Colonic mucosa (tissue), 4 donors: ENCODE measurements around the gene SPAG6. TPM values are rescaled to one million over a fixed set of nuclear protein-coding genes. Genes with fewer than 3 reads are reported as not detected.

Source experiments
- DNase-seq: peaks from one replicate; pipeline ENCODE4 v3.0.0-alpha.2; 2020
- H3K27ac ChIP-seq: fragments of 200-600 bp; one replicate; pipeline ENCODE4 v1.8.0; 2021
- H3K27me3 ChIP-seq: fragments of 200-600 bp; one replicate; pipeline ENCODE4 v1.8.0; 2021
- H3K36me3 ChIP-seq: fragments of 200-600 bp; one replicate; pipeline ENCODE4 v1.8.0; 2021
- H3K4me1 ChIP-seq: fragments of 200-600 bp; one replicate; pipeline ENCODE4 v1.8.0; 2021; ENCODE audit warnings: mild to moderate bottlenecking
- H3K4me3 ChIP-seq: fragments of 200-600 bp; one replicate; pipeline ENCODE4 v1.8.0; 2021
- H3K9ac ChIP-seq, 2 donors: one replicate each; pipeline ENCODE4 v1.7.0; 2013; ENCODE audit warnings: control low read depth in 2 of 2, low read depth in 2 of 2, low read length in 2 of 2
- H3K9me3 ChIP-seq: fragments of 200-600 bp; one replicate; pipeline ENCODE4 v1.8.0; 2021
- CTCF ChIP-seq: fragments of 200-600 bp; IDR thresholded peaks from one replicate; pipeline ENCODE4 v1.8.0; 2022; ENCODE audit warnings: antibody characterized with exemption, mild to moderate bottlenecking
- intact Hi-C: fragments of 100-400 bp; cut with DNase I; formaldehyde crosslinking; loops from one replicate; pipeline ENCODE4 v1.14.1; 2022
- total RNA-seq, 2 donors: library from RNA; stranded (reverse); fragmentation: NEBNext Ultra II Directional in 1 of 2; extraction: Animal tissue kit (Norgen Biotek cat#: 25700) in 1 of 2; gene quantifications; one replicate each; pipeline ENCODE4 v1.2.1, GENCODE V29; 2021
- donor health status: healthy.
- donor health status: DM: no; HTN: no; CAD: no.
- donor health status: DM: no; HTN: no; CAD: no.

The SPAG6 gene
- total RNA-seq, 2 donors from 2014 or later: not detected

- H3K9ac ChIP-seq: no peak overlapping the region
- no peak overlapping the region for H3K4me3 ChIP-seq
- no peak overlapping the region for H3K27ac ChIP-seq
- no peaks in the 10 kb centered on the region for H3K36me3 ChIP-seq
- no peak for DNase-seq
- H3K27me3 ChIP-seq: no peaks in the 10 kb centered on the region
- H3K9me3 ChIP-seq: no peaks in the 10 kb centered on the region
- intact Hi-C loops: no loop called here
- H3K4me1 ChIP-seq: peaks cover 5% of the 10 kb centered on the region
- no peak for TF ChIP-seq CTCF
These were observed 97.2 kb downstream of the SPAG6 start for GRCh38 chr10:22442468-22442867.

GRCh38 chr10:22443175-22443901, 98.0 kb downstream of the SPAG6 start:
- Histone ChIP-seq H3K9me3 (no peaks in the 10 kb centered on the region), H3K4me3 (no peak overlapping the region), H3K9ac (no peak overlapping the region), H3K4me1 (peaks cover 3% of the 10 kb centered on the region), H3K36me3 (no peaks in the 10 kb centered on the region), H3K27ac (no peak overlapping the region), H3K27me3 (no peaks in the 10 kb centered on the region)
- TF ChIP-seq CTCF: no peak
- DNase-seq: no peak
- intact Hi-C loops: no loop called here

- H3K4me3 ChIP-seq: no peak overlapping the region
- no peaks in the 10 kb centered on the region for H3K36me3 ChIP-seq
- H3K27me3 ChIP-seq: no peaks in the 10 kb centered on the region
- TF ChIP-seq CTCF: no peak
- no peaks in the 10 kb centered on the region for H3K9me3 ChIP-seq
- H3K4me1 ChIP-seq: no peaks in the 10 kb centered on the region
- no peak overlapping the region for H3K27ac ChIP-seq
- intact Hi-C loops: no loop called here
- no peak overlapping the region for H3K9ac ChIP-seq
- DNase-seq: no peak
These were observed 99.0 kb downstream of the SPAG6 start for GRCh38 chr10:22444219-22444788.

- no peaks in the 10 kb centered on the region for H3K36me3 ChIP-seq
- H3K27me3 ChIP-seq: no peaks in the 10 kb centered on the region
- H3K4me3 ChIP-seq: no peak overlapping the region
- no peak for DNase-seq
- no peaks in the 10 kb centered on the region for H3K9me3 ChIP-seq
- no peaks in the 10 kb centered on the region for H3K4me1 ChIP-seq
- no peak overlapping the region for H3K9ac ChIP-seq
- no peak for TF ChIP-seq CTCF
- no peak overlapping the region for H3K27ac ChIP-seq
- intact Hi-C loops: no loop called here
These were observed 100.2 kb downstream of the SPAG6 start for GRCh38 chr10:22445495-22445894.

- no peaks in the 10 kb centered on the region for H3K9me3 ChIP-seq
- no peak overlapping the region for H3K4me3 ChIP-seq
- no peak for DNase-seq
- no peaks in the 10 kb centered on the region for H3K27me3 ChIP-seq
- H3K36me3 ChIP-seq: no peaks in the 10 kb centered on the region
- no peak overlapping the region for H3K27ac ChIP-seq
- H3K9ac ChIP-seq: no peak overlapping the region
- intact Hi-C loops: no loop called here
- no peak for TF ChIP-seq CTCF
- no peaks in the 10 kb centered on the region for H3K4me1 ChIP-seq
These were observed 101.8 kb downstream of the SPAG6 start for GRCh38 chr10:22447068-22447467.
